Femur (tissue), 1 donor: ENCODE measurements around the gene CDAN1.
"Not testable (repeated sequence)": the region's sequence is repeated elsewhere in the genome, so short reads cannot be mapped to it uniquely, and the experiment has no call there.

Source experiments
- DNase-seq: peaks from one replicate; pipeline ENCODE4 v3.0.0-alpha.2; 2017

CDAN1 gene, protein sequence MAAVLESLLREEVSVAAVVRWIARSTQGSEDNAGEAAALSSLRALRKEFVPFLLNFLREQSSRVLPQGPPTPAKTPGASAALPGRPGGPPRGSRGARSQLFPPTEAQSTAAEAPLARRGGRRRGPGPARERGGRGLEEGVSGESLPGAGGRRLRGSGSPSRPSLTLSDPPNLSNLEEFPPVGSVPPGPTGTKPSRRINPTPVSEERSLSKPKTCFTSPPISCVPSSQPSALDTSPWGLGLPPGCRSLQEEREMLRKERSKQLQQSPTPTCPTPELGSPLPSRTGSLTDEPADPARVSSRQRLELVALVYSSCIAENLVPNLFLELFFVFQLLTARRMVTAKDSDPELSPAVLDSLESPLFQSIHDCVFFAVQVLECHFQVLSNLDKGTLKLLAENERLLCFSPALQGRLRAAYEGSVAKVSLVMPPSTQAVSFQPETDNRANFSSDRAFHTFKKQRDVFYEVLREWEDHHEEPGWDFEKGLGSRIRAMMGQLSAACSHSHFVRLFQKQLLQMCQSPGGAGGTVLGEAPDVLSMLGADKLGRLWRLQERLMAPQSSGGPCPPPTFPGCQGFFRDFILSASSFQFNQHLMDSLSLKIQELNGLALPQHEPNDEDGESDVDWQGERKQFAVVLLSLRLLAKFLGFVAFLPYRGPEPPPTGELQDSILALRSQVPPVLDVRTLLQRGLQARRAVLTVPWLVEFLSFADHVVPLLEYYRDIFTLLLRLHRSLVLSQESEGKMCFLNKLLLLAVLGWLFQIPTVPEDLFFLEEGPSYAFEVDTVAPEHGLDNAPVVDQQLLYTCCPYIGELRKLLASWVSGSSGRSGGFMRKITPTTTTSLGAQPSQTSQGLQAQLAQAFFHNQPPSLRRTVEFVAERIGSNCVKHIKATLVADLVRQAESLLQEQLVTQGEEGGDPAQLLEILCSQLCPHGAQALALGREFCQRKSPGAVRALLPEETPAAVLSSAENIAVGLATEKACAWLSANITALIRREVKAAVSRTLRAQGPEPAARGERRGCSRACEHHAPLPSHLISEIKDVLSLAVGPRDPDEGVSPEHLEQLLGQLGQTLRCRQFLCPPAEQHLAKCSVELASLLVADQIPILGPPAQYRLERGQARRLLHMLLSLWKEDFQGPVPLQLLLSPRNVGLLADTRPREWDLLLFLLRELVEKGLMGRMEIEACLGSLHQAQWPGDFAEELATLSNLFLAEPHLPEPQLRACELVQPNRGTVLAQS

DNA sequence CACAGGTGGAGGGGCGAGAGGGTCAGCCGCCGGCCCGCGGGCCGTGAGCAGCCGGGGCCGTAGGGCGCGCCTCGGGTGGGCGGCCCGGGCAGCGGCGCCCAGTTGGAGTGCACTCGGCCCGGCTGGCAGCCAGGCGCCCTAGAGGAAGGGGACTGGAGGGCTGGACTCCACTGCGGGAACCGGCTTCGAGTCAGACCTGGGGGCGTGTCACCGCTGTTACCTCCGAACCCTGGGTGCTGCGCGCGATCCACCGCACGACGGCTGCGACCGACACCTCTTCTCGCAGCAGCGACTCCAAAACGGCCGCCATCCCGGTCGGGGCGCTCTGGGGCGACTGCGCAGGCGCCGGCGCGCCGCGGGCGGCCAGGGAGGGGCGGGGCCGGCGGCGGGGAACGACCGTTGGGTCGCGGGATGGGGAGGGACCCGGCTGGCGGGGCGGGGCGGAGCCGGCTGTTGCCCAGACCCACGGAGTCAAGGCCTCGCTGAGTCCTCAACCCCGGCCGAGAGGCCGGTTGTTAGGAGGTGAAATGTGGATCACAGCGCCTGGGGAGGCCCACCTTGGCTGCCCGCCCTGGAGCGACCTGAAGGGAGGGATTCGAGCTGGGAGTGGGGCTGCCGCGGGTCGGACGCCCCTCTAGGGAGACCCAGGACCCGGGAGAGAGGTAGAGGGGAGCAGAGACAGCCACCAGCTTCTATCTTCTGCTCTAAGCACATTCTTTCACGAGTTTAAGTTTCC lies at the start of gene CDAN1:
Gene CDAN1 (minus strand): TSS at position 336 of the 736 bp plus-strand sequence. CDS start 26 bp downstream, at position 310.
- peak; percentile 95 for DNase-seq

DNA sequence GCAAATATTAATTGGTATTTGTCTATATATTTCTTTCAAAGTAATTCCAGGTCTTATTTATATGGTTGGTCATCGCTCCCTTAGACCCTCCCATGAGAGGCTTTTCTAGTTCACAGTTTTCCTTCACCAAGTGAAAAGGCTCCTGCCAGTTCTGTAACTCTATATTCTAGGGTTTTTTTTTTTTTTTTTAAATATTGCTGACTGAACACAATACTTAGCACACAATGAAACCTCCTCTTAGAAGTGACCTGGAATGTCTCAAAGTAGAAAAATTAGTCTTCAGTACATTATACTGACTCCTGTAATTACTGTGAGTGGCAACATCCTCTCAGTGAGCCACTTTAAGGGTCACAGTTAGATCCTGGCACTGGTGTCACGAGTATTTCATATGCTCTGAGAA lies 48.6 kb upstream of the CDAN1 start:
- DNase-seq: no peak

DNA sequence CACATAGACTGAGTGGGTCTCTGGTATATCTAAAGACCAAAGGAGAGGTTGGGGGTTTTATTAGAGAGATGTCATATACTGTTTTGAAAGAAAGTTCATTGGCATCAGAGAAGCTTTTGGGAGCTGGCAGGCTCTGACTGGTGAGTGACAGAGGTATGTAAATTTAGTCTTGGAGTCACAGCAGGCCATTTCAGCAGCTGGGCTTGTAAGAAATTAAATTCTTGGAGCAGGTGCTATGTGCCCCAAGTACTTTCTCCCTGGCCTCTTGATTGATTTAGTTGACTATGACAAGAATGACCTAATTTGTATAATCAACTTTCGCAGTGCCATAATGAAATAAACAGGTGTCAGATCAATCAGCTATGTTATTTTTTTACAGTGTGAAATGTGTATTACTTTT lies 47.8 kb upstream of the CDAN1 start:
- DNase-seq: no peak

DNA sequence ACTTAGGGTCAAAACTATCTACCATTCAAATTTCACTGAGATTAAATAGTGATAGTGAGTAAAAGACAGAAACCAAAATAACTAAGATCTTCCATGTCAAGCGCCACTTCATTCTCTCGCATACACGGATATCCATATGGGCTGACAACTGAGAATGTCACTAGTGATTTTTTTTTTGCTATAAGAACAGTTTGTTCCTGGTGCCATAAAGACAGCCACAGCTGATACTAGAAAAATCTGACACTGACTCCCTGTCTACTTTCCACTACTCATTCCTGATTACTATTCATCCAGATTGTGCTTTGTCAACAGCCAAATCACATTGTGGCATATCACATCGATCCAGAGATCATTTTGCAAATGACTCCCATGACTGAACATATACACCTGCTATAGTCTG lies 45.8 kb upstream of the CDAN1 start:
- no peak for DNase-seq

DNA sequence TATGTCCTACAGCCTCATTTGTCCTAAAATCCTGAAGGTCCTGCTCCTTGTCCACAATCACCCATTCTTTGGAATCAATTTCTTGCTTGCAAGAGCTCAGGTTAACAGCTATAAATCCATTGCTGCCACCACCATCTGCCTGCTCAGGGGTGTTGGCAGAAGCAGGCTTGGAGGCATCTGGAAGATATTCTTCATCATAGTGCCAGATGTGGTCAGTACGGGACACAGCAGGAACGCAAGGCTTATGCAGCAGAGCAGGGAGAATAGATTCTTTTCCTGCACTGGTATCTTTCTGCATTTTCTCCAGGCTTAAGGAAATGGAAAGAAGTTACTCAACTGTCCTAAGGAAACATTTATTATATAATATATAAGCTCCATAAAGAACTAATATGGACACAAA lies 38.5 kb upstream of the CDAN1 start:
- DNase-seq: no peak

DNA sequence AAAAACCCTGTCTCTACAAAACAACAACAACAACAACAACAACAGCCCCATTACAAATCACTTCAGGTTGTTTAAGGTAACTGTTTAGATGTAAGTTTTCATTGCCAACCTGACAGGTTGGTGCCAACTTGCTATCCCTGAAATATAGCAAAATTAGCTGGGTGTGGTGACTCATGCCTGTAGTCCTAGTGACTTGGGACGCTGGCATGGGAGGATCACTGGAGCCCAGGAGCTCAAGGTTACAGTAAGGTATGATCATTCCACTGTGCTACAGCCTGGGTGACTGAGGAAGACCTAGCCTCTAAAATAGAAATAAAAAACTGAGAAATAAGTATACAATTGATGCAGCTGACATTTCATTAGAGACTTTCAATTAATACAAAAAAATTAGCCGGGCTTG lies 36.0 kb upstream of the CDAN1 start:
- no peak for DNase-seq

DNA sequence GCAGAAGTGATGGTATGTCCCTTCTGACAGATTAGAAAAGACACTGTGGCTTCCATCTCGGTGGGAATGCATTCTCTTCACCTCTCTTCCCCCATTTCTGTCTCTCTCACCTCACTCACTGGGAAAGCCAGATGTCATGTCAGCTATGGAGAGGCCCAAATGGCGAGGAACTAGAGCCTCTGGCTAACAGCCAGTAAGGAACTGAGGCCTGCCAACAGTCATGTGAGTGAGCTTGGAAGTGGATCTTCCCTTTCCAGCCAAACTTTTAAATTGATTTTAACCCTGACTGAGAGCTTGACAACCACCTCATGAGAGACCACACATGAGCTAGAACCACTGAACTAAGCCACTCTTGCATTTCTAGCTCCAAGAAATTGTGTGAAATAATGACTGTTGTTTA lies 35.2 kb upstream of the CDAN1 start:
- DNase-seq: peak; percentile 49

DNA sequence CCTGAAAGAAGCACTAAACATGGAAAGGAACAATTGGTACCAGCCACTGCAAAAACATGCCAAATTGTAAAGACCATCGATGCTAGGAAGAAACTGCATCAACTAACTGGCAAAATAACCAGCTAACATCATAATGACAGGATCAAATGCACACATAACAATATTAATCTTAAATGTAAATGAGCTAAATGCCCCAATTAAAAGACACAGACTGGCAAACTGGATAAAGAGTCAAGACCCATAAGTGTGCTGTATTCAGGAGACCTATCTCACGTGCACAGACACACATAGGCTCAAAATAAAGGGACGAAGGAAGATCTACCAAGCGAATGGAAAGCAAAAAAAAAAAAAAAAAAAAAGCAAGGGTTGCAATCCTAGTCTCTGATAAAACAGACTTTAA lies 29.2 kb upstream of the CDAN1 start:
- not testable (repeated sequence) for DNase-seq

DNA sequence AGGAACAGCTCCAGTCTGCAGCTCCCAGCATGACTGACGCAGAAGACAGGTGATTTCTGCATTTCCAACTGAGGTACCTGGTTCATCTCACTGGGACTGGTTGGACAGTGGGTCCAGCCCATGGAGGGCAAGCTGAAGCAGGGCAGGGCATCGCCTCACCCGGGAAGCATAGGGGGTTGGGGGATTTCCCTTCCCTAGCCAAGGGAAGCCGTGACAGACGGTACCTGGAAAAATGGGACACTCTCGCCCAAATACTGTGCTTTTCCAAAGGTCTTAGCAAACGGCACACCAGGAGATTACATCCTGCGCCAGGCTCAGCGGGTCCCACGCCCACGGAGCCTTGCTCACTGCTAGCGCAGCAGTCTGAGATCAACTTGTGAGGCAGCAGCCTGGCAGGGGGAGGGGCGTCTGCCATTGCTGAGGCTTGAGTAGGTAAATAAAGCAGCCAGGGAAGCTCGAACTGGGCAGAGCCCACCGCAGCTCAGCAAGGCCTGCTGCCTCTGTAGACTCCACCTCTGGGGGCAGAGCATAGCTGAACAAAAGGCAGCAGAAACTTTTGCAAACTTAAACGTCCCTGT lies 27.3 kb upstream of the CDAN1 start:
- DNase-seq: not testable (repeated sequence)

DNA sequence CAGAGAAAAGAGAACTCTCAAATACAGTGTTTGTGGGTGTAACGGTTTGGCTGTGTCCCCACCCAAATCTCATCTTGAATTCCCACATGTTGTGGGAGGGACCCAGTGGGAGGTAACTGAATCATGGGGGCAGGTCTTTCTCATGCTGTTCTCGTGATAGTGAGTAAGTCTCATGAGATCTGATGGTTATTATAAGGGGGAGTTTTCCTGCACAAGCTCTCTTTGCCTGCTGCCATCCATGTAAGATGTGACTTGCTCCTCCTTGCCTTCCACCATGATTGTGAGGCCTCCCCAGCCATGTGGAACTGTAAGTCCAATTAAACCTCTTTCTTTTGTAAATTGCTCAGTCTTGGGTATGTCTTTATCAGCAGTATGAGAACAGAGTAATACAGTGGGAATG lies 24.9 kb upstream of the CDAN1 start:
- not testable (repeated sequence) for DNase-seq

DNA sequence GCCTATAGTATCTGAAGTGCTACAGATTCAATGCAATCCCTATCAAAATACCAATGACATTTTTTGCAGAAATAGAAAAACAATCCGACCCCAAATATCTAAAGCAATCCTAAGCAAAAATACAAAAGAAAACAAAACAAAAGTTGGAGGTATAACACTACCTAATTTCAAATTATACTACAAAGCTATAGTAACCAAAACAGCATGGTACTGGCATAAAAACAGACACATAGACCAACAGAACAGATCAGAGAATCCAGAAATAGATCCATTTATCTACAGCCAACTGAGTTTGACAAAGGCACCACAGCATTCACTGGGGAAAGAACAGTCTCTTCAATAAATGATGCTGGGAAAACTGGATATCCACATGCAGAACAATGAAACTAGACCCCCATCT lies 23.8 kb upstream of the CDAN1 start:
- DNase-seq: no peak

DNA sequence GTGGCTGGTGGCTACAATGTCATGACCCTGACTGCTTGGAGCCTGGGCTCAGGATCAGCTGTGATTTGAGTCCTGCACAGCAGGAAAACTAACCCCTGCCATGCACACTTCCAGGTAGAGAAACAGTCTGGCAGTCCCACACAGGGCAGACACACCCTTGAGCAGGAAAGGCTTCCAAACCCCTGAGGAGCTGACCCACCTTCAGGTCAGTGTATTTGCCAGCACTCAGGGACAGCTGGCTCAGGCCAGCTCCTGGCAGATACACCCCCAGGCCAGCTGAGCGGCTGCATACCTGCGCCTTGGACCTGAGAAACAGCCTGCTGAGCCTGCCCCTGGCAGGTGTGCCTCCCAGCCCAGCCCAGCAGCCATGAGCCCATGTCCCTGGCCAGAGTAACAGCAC lies 22.2 kb upstream of the CDAN1 start:
- DNase-seq: no peak

DNA sequence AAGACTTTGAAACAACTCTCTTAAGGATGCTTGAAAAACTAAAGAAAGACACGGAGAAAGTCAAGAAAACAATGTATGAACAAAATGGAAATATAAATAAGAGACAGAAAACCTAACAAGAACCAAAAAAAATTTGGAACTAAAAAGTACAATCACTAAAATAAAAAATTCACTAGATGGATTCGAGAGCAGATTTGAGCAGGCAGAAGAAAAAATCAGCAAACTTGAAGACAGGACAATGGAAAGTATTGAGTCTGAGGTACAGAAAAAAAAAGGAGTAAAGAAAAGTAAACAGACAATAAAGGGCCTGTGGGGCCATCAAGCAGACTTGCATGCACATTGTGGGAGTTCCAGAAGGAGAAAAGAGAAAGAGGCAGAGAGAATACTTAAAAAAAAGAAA lies 13.4 kb upstream of the CDAN1 start:
- no peak for DNase-seq

DNA sequence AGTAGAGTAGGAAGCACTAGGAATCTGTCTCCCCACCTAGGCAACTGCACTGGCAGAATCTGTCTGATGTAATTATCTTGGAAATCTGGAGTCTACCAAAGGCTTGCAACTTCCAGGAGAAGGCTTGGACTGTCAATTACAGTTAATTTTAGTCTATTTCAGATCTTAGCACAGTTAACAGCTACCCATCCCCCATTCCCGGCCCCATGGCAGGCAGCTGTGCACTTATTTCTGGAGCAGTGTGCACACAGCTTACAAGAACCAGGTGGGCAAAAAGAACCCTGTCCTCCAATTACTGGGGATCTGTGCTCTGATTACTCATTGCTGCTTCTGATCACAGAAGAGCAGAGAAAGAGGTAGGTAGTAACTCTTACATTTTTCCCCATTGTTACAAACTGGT lies 12.3 kb upstream of the CDAN1 start:
- no peak for DNase-seq

DNA sequence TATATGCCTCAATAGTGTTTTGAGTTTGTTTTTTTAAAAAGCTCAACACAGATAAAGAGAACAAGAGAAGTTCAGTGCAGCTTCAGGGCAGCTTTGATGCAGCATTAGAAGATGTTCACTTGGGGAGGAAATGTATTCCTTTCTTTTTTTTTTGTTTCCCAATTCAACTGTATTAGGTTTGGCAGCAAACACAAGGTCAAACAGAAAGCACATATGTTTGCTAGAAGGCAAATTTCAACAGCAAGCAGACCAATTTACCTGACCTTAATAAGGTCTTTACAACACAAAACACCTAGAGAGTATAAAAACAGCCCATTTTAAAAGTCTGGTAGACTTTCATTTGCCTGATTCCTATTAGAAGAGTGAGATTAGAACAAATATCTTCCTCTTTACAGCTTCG lies 7.3 kb upstream of the CDAN1 start:
- DNase-seq: no peak

DNA sequence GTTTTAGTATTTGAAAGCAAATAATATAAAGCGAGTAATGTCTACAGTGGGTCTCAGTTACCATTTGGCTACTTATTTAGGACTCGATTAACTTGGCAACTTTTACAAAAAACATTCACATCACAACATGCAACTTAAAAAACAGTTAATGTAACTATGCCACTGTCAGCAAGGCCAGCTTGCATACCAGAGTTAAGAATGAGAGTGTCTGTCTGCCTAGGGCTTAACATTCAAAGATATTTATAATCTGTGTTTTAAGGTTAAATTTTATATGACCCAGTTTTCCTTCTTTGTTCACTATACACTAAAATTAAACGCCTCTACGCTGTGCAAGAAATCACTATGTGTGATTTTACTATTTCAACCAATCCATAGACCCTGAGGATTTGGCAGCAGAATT lies 5.2 kb upstream of the CDAN1 start:
- no peak for DNase-seq

DNA sequence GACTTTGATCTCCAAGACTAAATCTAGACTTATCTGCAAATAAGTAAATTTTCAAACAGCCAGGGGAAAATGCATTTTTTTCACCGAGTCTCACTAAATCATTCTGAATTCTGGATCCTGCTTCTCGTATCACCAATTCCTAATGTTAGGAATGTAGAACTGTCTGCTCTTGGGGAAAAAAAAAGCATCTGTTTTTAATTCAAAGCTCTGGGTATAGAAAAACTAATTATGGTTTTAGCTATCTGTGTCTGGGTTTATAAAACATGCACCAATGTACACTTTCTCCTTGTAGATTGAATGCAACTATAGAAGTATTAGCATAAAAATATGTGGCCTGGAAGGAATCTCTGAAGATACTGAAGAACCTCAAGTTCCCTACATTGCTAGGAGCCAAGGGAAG lies 4.8 kb upstream of the CDAN1 start:
- no peak for DNase-seq

DNA sequence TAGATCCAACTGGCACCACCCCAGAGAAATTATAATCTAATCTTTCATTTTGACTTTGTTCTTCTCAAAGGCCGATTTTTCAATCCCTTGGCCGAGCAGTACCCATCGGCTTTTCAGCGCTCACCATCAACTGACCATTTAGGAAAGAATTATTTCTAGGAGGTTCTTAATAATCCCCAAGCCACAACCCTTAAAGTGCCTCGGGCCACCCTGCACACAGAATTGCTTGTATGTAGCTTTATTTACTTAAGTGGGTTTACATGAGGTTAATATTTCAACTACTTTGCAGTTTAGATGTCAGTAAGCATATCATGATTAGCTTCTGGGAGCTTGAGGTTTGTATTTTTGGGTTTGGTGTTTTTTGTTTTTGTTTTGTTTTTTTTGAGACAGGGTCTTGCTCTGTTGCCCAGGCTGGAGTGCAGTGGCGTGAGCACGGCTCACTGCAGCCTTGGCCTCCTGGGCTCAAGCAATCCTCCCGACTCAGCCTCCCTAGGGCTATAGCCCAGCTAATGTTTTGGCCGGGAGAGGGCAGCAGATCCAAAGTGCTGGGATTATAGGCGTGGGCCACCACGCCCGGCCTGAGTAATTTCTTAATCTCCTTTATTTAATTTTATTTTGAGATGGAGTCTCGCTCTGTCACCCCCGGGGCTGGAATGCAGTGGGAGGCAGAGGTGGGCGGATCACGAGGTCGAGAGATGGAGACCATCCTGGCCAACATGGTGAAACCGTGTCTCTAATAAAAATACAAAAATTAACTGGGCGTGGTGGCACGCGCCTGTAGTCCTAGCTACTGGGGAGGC lies 801 bp upstream of the CDAN1 start:
- DNase-seq: no peak

DNA sequence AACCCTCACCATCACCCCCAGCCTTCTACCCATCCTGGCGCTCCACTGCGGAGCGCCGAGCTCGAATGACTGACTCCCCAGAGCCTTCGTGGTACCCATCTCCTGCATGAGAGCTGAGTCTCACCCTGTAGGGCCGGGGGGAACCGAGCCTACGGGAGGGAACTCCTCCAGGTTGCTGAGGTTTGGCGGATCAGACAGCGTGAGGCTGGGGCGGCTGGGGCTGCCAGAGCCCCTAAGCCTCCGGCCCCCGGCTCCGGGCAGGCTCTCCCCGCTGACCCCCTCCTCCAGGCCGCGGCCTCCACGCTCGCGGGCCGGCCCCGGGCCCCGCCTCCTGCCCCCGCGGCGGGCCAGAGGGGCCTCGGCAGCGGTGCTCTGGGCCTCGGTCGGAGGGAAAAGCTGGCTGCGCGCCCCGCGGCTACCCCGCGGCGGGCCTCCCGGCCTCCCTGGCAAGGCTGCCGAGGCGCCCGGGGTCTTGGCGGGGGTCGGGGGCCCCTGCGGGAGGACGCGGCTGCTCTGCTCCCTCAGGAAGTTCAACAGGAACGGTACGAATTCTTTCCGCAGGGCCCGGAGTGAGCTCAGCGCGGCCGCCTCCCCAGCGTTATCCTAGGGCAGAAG lies 643 bp downstream of the CDAN1 start:
- peak; percentile 57 for DNase-seq

DNA sequence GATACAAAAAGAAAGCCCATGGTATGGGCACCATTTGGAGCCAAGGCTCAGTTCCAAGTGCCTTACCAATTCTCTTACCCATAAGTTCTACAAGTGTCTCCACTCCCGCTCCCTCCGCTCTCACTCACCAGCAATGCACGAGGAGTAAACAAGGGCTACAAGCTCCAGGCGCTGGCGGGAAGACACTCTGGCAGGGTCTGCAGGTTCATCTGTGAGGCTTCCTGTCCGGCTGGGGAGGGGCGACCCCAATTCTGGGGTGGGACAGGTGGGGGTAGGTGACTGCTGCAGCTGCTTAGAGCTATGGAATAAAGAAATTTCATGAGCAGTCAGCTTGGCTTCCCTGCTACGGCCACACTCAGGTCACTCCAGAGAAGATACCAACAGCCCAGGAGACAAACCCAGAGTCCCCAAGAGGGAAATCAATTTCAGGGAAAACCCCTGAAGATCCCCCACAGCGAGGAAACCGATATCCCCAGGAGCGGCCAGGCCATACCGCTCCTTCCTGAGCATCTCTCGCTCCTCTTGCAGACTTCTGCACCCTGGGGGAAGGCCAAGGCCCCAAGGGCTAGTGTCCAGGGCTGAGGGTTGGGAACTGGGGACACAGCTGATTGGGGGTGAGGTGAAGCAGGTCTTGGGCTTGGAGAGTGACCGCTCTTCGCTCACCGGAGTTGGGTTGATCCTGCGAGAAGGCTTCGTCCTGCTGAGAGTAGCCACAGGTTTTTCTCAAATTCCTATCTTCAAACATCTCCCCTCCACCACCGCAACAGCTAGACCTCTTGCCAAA lies 1.4 kb downstream of the CDAN1 start:
- no peak for DNase-seq
